ENCODE data around the gene AKT1S1. TPM values are rescaled to one million over a fixed set of nuclear protein-coding genes. Genes with fewer than 3 reads are reported as not detected.

The AKT1S1 gene
- total and polyA plus RNA-seq, 2 of the 13 experiments (the other 11 are each of a cell fraction or from before 2014, with no cell fraction given): 13.5 to 27.8 TPM

- no peak for TF ChIP-seq ZBTB43 (CRISPR knock-in tag; conservative IDR thresholded peaks at IDR 0.05)
- TF ChIP-seq JUN (CRISPR knock-in tag; IDR thresholded peaks at IDR 0.05): no peak
- peak; percentile 61 for TF ChIP-seq PHF20 (CRISPR knock-in tag; IDR thresholded peaks at IDR 0.05)
- 0 out of 2 replicates have a peak, but pooled peaks have one; percentile 30 for TF ChIP-seq SMAD3 (CRISPR knock-in tag; IDR thresholded peaks at IDR 0.05)
- TF ChIP-seq FOXJ3 (CRISPR knock-in tag; IDR thresholded peaks at IDR 0.05; ENCODE audit: borderline replicate concordance): no peak
- TF ChIP-seq ZNF740 (CRISPR knock-in tag; IDR thresholded peaks at IDR 0.05): no peak
- peak; percentile 89 for TF ChIP-seq HCFC1 (IDR thresholded peaks at IDR 0.05; ENCODE audit: low read depth, low read length)
- peak; percentile 16; the same call in 1 of the 2 replicates for TF ChIP-seq NKX3-1 (CRISPR knock-in tag; IDR thresholded peaks at IDR 0.05)
- TF ChIP-seq ZNF703 (CRISPR knock-in tag; IDR thresholded peaks at IDR 0.05; ENCODE audit: borderline replicate concordance): peak; percentile 27; the same call in 1 of the 2 replicates
- no peak for TF ChIP-seq CBX5 (CRISPR knock-in tag; IDR thresholded peaks at IDR 0.05; ENCODE audit: borderline replicate concordance)
- TF ChIP-seq ZBTB1 (CRISPR knock-in tag; IDR thresholded peaks at IDR 0.05; ENCODE audit: borderline replicate concordance): no peak
- TF ChIP-seq CBFB (CRISPR knock-in tag; IDR thresholded peaks at IDR 0.05): no peak; the same call in none of the 2 replicates
- peak; percentile 74 for TF ChIP-seq REPIN1 (CRISPR knock-in tag; IDR thresholded peaks at IDR 0.05; ENCODE audit: borderline replicate concordance, low read depth)
- TF ChIP-seq REXO4 (CRISPR knock-in tag; IDR thresholded peaks at IDR 0.05; ENCODE audit: borderline replicate concordance): no peak
- no peak for TF ChIP-seq ETS1 (CRISPR knock-in tag; IDR thresholded peaks at IDR 0.05)
- TF ChIP-seq TFE3 (CRISPR knock-in tag; IDR thresholded peaks at IDR 0.05): no peak
- TF ChIP-seq ZNF570 (CRISPR knock-in tag; IDR thresholded peaks at IDR 0.05; ENCODE audit: borderline replicate concordance): no peak
- peak; percentile 53; the same call in 1 of the 2 replicates for TF ChIP-seq ZNF331 (CRISPR knock-in tag; IDR thresholded peaks at IDR 0.05)
- no peak for TF ChIP-seq IKZF1 (IDR thresholded peaks at IDR 0.05)
- TF ChIP-seq ZNF564 (CRISPR knock-in tag; IDR thresholded peaks at IDR 0.05): no peak
- TF ChIP-seq AFF4 (CRISPR knock-in tag; IDR thresholded peaks at IDR 0.05): 0 out of 2 replicates have a peak, but pooled peaks have one; percentile 31
- peak; percentile 94 for TF ChIP-seq KDM2A (CRISPR knock-in tag; IDR thresholded peaks at IDR 0.05; ENCODE audit: borderline replicate concordance, low read depth)
- 0 out of 2 replicates have a peak, but pooled peaks have one; percentile 73 for TF ChIP-seq ZNF589 (CRISPR knock-in tag; conservative IDR thresholded peaks at IDR 0.05)
Measured at GRCh38 chr19:49876422-49877019, 634 bp downstream of the AKT1S1 start (continued).
